ENCODE results near the gene CNNM3.

DNA sequence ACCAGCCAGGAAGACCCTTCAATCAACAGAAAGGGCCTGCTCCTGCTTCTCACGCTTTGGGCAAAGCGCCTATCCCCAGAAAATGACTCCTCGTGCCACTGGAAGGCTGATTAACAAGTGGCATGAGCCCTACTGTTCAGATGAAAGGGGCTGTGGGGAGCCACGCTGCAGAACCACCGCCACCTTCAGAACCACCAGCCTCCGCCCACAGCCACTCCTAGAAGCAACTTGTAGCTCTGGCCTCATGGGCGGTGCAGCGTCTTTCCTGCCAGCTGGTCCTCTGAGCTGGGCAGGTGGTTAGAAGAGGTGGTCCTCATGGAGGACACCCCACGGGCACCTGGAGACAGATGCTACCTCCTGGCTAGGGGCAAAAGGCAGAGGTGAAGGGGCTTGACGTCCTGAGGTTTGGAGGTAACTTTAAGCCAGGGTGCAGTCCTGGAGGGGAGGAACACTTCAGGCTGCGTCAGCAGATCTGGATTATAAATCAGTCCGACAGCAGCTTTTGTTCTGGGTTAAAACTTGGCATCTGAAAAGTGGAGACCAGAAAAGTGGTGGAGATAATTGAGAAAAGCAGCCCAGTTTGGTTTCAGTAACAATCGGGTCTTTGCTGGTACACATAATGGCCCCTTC lies 54.7 kb downstream of the CNNM3 start:
- TF ChIP-seq, protein P1, sequence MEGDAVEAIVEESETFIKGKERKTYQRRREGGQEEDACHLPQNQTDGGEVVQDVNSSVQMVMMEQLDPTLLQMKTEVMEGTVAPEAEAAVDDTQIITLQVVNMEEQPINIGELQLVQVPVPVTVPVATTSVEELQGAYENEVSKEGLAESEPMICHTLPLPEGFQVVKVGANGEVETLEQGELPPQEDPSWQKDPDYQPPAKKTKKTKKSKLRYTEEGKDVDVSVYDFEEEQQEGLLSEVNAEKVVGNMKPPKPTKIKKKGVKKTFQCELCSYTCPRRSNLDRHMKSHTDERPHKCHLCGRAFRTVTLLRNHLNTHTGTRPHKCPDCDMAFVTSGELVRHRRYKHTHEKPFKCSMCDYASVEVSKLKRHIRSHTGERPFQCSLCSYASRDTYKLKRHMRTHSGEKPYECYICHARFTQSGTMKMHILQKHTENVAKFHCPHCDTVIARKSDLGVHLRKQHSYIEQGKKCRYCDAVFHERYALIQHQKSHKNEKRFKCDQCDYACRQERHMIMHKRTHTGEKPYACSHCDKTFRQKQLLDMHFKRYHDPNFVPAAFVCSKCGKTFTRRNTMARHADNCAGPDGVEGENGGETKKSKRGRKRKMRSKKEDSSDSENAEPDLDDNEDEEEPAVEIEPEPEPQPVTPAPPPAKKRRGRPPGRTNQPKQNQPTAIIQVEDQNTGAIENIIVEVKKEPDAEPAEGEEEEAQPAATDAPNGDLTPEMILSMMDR (conservative IDR thresholded peaks at IDR 0.05), result no peak
- no peak for TF ChIP-seq ZFX (IDR thresholded peaks at IDR 0.05)

Data from C4-2B (cell line).